Activated CD4-positive, alpha-beta T cell treated with anti-CD3 and anti-CD28 coated beads for 4 hours (primary cell): ENCODE results near the gene SRPK1.
"Not testable (repeated sequence)": the region's sequence is repeated elsewhere in the genome, so short reads cannot be mapped to it uniquely, and the experiment has no call there.

Source experiments
- DNase-seq, 2 donors: peaks; one replicate each; pipeline ENCODE4 v3.0.0-alpha.2; 2020

The SRPK1 gene

DNA sequence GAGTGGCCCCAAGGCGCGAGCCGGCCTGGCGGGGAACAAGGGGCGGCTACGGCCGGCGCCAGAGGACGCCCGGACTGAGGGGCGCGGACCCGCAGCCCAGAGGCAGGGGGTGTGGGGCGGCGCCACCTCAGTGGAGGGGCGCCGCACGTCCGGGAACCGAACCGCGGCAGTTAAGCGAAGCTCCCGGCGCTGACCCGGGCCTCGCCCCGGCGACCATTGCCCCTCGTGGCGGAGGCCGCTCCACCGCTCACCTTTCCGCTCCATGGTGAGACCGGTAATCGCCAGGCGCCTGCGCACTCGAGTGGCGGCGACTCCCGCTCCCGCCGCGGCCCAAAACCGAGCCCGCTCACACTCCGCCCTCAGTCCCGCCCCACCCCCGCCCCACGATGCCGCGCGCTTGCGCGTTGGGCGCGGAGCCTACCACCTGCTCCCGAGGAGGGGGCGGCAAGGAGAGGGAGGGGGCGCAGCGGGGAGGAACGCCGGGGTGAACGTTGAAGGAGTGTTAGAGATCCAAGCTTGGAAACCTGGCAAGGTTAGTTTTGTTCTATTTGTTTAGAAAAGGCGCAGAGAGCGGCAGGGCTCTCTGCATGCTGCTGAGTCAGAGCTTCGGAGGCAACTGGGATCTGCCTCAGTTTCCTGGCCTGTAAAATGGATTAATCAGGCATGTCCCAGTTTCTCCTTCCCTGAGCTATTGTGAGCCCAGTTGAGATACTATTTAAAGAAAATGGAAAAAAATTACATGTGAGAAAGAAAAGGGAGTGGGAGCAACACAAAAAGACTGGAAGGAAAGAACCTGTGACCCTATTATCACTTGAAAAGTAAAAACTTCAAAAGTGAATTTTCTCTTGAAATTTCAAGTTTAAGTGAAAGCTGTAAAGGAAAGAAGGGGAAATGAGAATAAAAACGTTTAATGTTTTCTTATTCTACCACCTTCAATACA lies at the start of gene SRPK1:
TSS of gene SRPK1 (minus strand) at position 306 of the 940 bp plus-strand sequence. CDS start at position 264, 42 bp downstream.
- peak; percentile 83 to 85 for DNase-seq

DNA sequence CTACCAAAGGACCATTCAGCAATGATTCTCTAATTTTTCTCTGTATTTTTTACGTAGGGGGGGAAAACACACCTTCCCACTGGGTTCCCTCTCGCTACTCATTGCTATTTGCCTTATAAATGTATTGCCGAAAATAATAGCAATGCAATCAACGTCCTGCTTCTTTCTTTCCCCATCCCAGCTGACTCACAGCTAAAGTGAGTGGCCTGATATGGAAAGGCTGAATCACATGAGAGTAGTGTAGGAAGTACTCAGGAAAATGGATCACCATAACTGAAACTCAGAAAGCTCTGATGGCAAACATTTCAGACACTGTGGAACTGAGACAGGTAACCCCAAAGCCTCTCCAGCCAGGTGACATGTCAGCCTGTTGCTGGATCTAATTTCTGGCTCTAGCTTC lies 49.3 kb upstream of the SRPK1 start:
- DNase-seq: no peak

DNA sequence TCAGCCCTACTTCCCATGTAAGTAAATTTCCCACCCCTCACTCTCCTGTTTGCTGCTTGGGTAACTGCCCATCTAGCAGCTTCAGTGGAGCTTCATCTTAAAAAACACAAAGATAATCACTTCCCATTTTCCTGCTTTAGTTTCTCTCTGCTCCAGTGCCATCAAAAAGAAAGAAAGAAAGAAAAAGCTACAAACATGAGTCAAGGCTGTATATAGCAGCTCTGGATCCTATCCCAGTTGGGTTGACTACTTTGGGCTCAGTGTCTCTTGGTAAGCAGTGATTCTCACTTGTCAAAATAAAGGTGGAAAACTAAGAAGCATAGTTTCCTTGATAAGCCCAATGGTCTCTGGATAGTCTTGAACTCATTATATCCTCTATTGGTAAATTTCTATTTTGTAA lies 48.7 kb upstream of the SRPK1 start:
- DNase-seq: no peak

DNA sequence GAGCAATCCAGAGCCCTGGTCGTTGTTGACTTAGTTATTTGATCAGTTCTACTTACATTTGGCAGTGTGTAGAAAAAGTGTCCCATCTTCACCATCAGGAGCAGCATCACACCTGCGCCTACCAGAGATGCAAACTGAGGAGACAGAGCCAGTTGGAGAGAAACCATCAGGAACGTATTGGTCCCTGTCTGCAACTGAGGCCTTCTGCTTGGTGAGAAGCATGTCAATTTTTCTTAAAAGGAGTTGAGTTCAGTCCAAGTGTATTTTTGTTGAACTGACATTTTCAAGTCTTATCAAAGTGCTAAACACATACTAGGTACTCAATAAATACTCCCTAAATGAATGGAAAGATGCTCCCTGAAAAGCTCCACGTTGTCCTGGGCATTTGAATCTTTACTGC lies 47.9 kb upstream of the SRPK1 start:
- DNase-seq: no peak

DNA sequence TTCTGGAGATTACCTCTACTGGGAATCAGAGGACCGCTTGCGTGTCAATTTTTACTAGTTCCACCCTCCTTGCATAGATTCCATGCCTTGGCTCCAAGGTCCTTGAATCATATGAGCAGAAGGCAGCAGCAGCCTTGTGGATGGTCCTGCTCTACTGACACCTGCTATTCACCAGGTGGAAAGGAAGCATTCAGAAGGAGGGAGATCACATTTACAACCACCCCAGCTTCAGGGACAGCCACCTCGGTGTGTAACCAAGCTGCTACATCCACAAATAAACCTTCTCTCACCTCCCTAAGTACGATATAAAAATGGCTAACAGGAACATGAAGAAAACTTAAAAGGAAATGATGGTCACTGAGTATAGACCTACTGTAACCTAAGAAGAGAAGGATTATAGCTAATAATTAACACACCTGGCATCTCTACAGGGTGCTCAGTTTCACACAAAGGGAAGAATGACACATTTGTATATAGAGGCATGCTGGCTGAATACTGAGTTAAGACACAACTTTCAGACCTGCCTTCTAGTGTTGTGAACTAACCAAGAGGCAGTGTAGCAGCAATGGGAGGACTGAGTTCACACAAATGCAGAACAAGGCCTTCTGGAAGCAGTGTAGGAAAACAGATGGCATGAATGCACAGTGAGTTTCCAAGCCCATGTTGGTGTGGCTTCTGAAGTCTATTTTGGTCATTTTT lies 46.3 kb upstream of the SRPK1 start:
- no peak for DNase-seq

DNA sequence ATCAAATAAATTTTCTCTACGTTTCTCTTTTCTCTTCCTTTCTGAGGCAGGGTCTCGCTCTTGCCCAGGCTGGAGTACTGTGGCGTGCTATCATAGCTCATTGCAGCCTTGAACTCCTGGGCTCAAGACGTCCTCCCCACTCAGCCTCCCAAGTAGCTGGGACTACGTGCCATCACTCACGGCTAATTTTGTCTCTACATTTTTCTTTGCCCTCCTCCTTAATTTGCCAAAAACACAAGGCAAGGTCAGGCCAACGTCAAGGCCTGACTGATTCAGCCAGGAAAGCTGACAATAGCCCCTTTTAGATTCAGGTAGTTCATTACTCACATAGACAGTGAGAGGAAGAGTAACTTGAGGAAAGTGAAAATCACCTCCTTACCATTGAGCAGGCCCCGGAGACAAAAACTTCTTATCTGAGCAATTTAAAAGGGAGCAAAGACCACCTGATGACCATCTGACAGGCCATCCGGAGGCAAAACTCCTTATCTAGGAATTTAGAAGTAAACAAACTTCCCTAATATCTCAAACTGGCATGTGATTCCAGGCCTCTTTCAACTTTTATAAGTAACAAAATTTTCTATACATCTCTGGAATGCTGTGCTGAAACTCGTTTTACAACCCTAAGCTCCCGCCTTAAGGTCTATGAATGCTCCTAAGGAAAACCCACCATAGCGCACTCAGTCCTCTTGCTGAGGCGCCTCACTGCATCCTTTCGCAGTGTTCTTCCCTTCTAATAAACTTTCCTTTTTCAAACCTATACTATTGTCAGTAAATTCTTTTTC lies 42.1 kb upstream of the SRPK1 start:
- no peak for DNase-seq

DNA sequence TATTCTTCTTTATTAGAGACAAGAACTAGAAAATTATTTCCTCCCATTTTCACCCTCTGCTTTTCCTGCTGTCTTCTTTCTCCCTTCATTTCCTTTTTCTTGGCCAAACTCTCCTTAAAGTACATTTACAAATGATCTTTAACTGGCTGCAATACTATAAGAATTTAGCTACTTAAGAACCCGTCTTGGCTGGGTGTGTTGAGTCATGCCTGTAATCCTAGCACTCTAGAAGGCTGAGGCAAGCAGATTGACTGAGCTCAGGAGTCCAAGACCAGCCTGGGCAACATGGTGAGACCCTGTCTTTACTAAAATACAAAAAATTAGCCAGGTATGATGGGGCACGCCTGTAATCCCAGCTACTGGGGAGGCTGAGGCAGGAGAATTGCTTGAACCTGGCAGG lies 39.3 kb upstream of the SRPK1 start:
- DNase-seq: no peak

DNA sequence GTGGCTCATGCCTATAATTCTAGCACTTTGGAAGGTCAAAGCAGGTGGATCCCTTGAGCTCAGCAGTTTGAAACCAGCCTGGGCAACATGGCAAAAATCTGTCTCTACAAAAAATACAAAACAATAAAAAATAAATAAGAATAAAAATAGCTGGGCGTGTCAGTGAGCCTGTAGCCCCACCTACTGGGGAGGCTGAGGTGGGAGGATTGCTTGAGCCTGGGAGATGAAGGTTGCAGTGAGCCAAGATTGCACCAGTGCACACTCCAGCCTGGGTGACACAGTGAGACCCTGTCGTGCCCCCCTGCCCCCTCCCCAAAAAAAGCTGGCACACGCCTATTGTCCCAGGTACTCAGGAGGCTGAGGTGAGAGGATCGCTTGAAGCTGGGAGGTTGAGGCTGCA lies 35.1 kb upstream of the SRPK1 start:
- peak in 1 of 2 donors; percentile 5 for DNase-seq

DNA sequence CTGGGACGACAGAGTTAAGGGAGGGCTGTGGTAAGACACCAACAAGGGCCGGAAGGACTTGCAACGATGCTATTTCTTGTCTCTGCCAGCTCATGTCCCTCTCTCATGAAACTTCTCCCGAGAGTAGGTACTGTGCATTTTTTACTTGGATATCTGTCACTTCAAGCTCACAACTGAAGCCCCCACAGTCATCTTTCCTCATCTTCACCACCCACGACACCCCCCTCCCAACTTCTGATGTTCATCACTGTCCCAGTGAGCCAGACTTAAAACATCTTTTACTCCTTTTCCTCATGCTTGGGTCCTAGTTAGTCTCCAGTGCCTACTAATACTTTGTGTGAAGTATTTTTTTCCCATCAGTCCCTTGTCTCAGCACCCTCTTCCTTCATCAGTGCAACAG lies 34.6 kb upstream of the SRPK1 start:
- no peak for DNase-seq

DNA sequence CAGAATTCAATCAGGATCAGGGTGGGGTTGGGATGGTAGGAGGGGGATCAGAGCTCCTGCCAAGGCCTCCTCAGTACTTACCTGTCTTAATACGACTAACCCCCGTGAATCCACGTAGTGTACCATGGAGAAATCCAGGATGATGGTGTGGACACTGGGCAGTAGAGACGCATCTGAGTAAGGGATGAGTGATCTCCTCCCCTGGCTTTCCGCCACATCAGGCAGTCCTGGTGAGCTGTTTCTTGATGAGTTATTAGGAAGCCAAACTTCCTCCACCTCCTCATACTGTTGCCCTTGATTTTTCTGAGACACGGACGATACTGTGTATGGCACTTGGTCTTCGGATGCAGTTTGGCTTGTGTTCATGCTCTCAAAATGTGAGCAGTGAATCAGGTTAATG lies 34.2 kb upstream of the SRPK1 start:
- no peak for DNase-seq

DNA sequence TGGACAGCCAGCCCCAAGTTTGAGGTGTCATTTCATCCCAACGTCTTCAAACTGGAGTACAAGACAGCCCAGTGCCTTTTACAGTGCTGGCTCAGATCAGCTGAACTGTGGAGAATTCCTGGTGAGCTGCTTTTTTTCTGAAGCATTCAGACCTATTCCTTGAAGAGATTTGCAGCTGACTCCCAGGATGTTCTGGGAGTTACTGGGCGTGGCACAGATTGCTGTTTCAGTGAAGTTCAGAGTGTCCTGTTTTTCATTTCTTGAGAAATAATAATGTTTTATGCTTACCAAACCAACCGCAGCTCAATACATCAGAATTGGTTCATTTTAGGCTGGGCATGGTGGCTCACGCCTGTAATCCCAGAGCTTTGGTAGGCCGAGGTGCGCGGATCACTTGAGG lies 33.4 kb upstream of the SRPK1 start:
- DNase-seq: no peak

DNA sequence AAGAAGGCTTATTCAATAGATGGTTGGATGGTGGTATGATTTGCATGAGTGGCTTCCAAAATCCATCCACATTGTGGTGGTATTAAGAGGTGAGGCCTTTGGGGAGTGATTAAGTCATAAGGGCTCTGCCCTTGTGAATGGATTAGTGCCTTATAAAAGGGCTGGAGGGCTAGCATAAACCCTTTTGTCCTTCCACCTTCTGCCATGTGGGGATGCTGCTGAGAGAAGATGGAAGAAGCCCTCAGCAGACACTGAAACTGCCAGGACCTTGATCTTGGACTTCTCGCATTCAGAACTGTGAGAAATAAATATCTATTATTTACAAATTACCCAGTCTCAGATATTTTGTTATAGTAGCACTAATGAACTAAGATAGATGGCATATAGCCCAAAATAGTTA lies 27.8 kb upstream of the SRPK1 start:
- DNase-seq: no peak

DNA sequence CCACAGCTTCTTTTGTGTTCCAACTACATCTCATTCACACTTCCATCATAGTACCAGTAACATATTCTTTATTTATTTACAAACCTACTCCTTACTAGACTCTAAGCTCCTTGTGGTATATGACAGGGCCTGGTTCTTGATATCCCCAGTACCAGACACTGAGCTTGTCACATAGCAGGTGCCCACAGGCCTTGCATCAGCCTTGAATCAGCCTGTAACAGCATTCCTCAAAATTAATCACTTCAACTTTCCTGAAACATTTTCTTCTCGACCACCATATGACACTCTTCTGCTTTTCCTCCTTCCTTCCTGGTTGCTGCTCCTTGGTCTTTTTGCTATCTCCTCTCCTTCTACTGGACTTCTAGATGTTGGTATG lies 24.7 kb upstream of the SRPK1 start:
- no peak for DNase-seq

DNA sequence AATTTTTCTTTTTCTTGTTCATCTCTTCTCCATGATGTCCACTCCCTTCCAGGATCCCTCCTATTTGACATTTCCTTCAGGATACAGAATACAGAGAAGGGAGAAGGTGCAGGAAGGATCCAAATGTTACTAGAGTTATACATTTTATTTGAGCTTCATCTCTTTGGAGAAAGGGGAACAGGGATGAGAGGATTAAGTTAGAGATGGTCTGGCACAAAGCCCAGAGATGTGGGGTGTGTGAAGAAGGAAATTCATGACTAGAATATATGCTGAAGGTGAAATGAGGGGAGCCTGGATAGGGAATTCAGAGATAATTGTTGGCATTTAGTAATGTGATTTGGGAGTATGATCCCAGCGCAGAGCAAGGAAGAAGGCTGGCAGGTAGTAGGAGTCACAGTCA lies 22.5 kb upstream of the SRPK1 start:
- DNase-seq: no peak

DNA sequence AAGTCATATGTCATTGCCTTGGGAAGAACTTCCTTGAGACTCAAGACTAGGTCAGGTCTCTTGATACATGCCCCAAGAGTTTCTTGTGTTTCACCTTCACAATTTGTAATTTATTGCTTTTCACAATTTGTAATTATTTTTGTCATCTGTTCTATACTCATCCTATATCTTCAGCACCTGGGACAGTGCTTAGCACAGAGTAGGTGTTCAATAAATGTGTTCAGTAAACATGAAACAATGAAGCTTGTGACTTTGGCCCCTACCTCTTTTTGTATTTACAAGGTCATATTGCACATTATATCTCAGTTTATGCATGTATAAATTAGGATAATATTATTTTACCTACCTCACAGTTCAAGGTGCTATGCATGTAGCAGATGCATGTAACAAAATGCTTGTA lies 21.5 kb upstream of the SRPK1 start:
- no peak for DNase-seq

DNA sequence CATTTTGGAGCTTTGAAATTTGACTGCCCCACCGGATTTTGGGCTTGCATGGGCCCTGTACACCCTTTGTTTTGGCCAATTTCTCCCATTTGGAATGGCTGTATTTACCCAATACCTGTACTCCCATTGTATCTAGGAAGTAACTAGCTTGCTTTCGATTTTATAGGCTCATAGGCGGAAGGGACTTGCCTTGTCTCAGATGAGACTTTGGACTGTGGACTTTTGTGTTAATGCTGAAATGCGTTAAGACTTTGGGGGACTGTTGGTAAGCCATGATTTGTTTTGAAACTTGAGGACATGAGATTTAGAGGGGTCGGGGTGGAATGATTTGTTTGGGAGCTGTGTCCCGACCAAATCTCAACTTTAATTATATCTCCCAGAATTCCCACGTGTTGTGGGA lies 20.3 kb upstream of the SRPK1 start:
- not testable (repeated sequence) for DNase-seq

DNA sequence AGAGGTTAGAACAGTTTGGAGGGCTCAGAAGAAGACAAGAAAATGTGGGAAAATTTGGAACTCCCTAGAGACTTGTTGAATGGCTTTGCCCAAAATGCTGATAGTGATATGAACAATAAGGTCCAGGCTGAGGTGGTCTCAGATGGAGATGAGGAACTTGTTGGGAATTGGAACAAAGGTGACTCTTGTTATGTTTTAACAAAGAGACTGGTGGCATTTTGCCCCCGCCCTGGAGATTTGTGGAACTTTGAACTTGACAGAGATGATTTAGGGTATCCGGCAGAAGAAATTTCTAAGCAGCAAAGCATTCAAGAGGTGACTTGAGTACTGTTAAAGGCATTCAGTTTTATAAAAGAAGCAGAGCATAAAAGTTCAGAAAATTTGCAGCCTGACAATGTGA lies 19.1 kb upstream of the SRPK1 start:
- DNase-seq: not testable (repeated sequence)

DNA sequence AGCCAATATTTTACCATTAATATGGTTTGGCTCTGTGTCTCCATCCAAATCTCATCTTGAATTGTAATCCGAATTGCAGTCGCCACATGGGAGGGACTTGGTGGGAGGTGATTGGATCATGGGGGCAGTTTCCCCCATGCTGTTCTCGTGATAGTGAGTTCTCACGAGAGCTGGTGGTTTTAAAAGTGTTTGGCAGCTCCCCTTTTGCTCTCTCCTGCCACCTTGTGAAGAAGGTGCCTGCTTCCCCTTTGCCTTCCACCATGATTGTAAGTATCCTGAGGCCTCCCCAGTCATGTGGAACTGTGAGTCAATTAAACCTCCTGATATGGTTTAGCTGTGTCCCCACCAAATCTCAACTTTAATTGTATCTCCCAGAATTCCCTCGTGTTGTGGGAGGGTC lies 18.4 kb upstream of the SRPK1 start:
- not testable (repeated sequence) for DNase-seq

DNA sequence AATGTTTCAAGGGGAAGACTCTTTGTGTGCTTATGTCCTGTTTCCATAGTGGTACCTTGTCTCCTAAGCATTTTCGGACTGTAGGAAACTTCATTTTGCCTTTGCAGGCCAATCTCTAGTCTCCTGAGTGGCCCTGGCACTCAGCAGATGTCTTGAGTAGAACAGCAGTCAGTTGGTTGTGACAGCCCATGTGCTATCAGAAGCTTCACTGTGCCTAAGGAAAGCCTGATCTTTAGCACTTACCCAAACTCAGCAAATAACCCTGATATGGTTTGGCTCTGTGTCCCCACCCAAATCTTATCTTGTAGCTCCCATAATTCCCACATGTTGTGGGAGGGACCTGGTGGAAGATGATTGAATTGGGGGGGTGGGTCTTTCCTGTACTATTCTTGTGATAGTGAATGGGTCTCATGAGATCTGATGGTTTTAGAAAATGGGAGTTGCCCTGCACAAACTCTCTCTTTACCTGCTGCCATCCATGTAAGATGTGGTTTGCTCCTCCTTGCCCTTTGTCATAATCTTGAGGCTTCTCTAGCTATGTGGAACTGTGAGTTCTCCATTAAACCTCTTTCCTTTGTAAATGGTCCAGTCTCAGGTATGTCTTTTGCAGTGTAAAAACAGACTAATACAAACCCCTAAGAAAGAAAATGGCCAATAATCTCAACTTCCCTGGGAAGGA lies 15.9 kb upstream of the SRPK1 start:
- no peak for DNase-seq

DNA sequence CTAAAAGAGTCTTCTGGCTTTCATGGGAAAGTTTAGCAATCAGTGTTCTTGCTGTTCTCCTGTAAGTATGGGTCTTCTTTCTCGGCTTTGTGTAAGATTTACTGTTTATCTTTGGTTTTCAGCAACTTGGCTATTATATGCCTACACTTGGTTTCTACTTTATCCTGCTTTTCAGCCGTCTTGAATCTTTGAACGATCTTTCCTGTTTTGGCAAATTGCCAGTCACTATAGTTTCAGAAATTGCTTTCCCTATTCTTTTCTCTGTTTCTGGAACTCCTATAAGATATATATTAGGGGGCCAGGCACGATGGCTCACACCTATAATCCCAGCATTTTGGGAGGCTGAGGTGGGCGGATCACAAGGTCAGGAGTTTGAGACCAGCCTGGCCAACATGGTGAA lies 14.6 kb upstream of the SRPK1 start:
- DNase-seq: no peak

DNA sequence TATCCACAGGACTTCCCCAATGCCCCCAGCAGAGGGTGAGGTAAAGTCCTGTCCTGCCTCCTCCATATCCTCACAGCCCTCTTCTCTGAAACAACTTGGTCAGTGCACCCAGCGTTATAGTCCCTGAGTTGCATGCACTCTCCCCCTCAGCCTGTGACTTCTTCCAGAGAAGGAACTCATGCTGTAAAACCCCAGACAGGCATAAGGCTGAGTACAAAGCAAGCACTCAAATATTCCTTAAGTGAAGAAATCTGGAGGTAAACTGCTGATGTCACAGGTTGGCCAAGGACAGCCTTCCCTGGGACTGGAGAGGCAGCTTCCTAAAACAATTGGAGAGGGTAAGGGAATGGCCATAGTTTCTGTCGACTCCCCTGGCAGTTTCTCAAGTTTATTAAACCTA lies 12.9 kb upstream of the SRPK1 start:
- no peak for DNase-seq

DNA sequence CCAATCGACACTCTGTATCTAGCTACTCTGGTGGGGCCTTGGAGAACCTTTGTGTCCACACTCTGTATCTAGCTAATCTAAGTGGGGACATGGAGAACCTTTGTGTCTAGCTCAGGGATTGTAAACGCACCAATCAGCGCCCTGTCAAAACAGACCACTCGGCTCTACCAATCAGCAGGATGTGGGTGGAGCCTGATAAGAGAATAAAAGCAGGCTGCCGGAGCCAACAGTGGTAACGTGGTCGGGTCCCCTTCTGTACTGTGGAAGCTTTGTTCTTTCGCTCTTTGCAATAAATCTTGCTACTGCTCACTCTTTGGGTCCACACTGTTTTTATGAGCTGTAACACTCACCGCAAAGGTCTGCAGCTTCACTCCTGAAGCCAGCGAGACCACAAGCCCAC lies 11.0 kb upstream of the SRPK1 start:
- DNase-seq: not testable (repeated sequence)

DNA sequence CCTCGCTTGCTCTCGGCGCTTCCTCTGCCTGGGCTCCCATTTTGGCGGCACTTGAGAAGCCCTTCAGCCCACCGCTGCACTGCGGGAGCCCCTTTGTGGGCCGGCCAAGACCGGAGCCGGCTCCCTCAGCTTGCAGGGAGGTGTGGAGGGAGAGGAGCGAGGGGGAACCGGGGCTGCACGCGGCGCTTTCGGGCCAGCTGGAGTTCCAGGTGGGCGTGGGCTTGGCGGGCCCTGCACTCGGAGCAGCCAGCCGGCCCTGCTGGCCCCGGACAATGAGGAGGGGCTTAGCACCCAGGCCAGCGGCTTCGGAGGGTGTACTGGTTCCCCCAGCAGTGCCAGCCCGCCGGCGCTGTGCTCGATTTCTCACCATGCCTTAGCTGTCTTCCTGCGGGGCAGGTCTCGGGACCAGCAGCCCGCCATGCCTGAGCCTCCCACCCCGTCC lies 10.2 kb upstream of the SRPK1 start:
- DNase-seq: no peak
